Activated CD4-positive, CD25-positive, alpha-beta regulatory T cell treated with anti-CD3 and anti-CD28 coated beads, Interleukin-2, amount 50 U/mL, for 24 hours (primary cell): Measurements from ENCODE around the gene HRCT1.
"Not testable (repeated sequence)": the region's sequence is repeated elsewhere in the genome, so short reads cannot be mapped to it uniquely, and the experiment has no call there.

Source experiments
- ATAC-seq, 2 donors: fragments of 150-1000 bp; cut with Tn5 transposase; one replicate each; pipeline ENCODE4 v1.10.0; 2021; ENCODE audit warnings: mild to moderate bottlenecking in 1 of 2, moderate library complexity in 1 of 2

Gene HRCT1

DNA sequence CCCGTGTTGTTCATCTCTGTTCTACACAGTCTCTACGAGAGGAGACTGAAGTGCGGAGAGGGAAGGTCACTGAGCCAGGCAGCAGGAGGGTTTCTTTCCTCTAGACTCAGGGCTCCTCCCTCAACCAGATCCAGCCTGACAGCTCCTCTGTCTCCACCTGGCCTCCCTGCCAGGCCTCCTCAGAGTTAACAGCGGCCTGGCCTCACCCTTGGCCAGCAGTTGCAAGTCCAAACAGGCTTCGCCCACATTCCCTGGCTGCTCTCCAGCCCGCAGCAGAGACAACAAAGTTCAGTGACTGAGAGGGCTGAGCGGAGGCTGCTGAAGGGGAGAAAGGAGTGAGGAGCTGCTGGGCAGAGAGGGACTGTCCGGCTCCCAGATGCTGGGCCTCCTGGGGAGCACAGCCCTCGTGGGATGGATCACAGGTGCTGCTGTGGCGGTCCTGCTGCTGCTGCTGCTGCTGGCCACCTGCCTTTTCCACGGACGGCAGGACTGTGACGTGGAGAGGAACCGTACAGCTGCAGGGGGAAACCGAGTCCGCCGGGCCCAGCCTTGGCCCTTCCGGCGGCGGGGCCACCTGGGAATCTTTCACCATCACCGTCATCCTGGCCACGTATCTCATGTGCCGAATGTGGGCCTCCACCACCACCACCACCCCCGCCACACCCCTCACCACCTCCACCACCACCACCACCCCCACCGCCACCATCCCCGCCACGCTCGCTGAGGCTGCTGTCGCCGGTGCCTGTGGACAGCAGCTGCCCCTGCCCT is at the start of gene HRCT1:
Gene HRCT1, plus strand, starts transcription at position 291 of the 768 bp plus-strand sequence. Its CDS starts 86 bp downstream, at position 377.
- no peak for ATAC-seq

DNA sequence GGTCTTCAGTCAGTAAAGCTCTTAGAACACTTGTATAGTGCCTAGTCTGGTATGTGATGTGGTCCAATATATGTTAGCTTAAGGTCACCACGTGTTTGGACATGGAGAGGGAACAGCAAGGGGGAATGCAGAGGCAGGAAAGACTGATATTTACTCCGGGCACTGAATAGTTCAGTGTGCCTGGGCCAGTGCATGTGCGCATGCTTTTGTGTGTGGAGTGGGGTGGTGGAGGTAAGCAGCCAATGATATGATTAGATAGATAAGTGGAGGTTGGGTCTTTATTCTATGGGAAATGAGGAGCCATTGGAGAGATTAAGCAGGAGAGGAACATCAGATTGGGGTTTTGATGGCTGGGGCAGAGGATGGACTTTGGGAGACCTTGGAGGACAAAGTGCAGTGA is 49.8 kb upstream of the HRCT1 start:
- no peak for ATAC-seq

DNA sequence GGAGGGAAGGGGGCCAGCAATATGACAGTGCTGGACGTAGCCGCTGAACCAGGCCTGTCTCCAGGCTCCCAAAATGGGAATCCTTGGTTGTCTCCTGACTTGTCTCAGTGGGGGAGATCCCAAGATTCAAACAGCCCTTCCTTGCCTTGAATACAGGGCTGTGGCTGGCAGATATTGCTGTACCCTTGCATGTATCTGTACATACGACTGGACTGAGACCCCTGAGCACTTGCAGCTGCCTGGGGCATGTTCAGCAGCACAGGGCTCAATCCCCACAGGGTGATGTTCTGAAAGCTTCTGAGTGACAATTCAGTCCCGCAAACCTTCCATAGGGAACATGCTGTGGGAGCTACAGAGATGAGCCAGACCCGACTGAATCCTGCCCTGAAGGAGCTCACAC is 49.1 kb upstream of the HRCT1 start:
- no peak for ATAC-seq

DNA sequence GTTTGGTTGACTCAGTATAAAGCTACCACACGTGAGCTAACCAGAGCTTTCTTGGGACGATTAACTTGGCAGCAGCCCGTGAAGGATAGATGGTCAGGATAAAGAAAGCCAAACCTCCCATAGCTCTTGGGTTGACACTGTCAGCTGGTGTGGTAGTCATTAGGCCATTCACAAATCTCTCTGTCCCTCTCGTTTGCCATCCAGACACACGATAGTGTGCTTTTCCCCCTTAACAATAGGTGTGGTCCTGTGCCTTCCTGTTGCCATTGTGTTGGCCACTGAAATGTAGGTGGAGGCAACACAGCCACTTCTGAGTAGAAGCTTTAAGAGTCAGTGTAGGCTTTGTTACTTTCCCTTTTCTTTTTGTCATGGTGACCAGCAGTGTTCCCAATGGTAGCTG is 47.5 kb upstream of the HRCT1 start:
- no peak for ATAC-seq

DNA sequence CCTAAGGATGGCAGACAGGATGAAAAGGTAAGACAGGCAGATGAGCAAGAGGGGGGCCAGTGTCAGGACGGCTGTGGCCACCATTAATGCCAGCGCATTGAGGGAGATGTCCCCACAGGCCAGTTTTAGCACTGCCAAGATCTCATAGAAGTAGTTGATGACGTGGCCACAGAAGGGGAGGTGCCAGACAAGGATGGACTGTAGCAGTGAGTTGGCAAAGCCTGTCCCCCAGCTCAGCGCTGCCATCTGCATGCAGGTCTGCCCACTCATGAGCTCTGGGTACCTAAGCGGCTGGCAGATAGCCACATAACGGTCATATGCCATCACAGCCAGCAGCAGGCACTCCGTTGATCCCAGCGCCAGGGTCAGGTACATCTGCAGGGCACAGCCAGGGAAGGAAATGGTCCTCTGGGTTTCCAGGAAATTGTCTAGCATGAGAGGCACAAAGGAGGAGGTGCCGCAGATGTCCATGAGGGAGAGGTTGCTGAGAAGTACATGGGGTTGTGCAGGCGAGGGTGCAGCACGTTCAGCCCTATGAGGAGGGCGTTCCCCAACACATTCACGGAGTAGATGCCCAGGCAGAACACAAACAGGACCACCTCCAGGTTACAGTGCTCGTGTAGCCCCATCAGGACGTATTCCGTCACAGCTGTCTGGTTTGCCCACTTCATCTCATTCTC is 46.6 kb upstream of the HRCT1 start:
- peak in 1 of 2 donors; percentile 30 for ATAC-seq

DNA sequence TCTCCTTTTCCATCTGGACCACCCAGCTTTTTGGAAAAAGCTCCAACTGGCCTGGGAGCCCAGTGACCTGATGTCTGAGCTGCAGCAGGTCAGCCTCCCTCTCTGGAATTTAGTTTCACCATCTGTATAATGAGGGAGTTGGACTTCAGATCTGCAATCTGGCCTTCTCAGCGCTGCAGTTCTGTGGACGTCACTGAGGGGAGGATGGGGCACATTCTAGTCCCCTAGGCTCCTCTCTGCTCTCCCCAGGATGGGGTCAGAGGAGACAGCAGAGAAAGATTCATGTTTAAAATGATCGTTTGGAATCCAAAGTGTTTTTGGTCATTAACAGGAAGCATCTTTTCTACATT is 46.0 kb upstream of the HRCT1 start:
- no peak for ATAC-seq

DNA sequence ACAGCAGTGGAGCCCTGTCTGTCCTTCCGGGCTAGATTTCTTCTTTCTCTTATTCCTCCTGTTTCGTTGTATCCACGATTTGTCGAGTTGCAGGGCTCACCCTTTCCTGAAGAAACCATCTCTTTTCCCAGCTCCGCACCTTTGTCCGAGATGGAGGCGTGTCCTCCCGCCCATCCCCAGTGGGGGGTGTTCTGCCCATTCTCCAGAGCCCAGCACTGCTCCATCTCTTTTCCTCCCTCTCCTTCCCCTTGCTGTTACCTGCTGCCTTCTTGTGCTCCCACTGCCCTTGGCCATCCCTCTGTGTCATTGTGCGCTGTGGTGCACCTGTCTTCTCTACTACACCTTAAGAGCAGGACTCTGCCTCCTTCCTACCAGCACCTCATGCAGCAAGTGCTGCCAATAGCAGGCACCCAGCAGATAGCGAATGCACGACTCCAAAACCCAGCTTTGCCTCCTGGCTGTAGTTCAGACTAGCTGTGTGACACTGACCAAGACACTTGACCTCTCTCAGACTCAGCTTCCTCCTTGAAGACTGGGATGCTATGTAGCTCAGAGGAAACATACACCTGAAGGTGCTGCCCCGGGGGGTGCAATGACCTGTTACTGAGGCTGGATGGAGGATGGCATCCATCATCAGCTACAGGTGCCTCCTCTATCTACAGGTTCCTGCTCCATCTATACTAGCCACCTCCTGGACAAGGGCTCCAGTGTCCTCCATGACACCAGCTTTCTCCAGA is 44.7 kb upstream of the HRCT1 start:
- no peak for ATAC-seq

DNA sequence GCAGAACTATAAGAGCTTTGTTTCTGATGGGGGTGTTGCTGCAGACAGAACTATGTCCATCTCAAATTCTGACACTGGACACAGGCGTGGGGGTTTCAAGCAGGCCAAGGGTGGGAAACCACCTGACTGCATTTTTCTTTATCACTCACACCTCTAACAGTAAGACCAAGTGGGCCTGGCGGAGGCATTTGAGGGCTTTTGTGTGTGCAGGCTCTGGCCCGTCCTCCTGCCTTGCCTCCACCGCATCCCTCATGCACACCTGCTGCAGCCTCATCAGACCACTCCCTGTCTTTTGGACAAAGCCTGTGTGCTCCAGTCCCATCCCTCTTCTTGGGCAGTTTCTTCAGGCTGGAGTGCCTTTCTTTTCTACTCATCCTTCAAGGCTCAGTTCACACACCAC is 43.7 kb upstream of the HRCT1 start:
- ATAC-seq: no peak

DNA sequence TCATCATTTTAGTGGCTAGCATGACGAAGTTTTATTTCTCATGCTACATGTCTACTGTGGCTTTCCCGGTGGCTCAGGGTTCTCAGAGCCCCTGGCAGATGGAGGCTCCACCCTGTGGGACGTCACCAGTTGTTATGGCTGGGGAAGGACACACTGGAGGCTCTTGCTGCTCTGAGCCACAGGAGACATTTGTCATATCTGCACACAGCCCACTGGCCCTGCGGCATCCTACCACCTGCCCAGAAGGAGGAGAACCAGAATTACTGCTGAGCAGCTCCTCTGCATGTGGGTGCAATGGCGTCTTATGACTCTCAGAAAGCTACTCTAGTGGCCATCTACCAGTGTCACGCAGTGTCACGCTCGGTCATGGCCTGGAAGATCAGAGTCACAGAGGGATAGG is 42.4 kb upstream of the HRCT1 start:
- ATAC-seq: no peak

DNA sequence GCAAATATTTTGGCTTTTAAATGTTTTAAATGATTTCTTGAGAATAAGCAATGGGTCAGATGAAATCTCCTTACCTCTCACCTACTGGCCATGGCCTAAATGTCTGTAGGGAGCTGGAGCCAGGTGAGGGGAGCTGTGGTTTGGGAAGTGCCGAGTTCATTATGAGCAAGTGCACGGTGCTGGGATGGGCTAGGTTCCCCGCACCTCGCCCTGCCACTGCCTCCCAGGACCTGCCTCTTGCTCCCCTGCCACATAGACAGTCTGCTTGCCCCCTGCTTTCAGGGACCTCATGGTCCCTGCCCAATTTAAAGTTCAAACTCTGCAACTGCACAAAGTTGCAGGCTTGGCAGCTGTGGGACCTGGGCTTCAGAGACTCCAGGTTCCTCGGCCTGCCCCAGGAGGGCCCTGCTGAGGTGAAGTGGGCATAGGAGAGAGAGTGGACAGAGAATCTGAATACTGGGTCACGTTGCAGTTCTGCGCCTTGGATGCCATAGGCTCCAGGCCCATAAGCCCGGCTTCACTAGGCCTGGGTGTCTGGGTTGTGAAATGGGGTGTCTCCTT is 41.2 kb upstream of the HRCT1 start:
- no peak for ATAC-seq

DNA sequence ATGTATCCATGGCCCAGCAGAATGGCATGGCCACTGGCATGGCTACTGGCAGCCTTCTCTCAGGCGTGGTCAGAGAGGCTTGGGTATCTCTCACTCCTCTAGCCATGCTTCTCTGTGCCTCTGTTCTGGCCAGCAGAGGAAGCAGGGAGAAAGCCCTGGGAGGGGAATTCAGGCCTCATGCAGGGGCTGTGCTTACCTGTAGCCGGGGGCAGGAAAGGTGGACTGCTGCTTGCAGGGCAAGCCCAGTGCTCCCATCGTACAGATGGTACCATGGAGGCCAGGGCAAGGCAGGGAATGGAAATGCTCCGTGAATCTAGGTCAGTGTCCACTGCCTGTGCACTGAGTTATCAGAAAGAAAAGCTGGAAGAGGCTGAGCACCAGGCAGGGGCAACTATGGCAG is 38.5 kb upstream of the HRCT1 start:
- ATAC-seq: no peak

DNA sequence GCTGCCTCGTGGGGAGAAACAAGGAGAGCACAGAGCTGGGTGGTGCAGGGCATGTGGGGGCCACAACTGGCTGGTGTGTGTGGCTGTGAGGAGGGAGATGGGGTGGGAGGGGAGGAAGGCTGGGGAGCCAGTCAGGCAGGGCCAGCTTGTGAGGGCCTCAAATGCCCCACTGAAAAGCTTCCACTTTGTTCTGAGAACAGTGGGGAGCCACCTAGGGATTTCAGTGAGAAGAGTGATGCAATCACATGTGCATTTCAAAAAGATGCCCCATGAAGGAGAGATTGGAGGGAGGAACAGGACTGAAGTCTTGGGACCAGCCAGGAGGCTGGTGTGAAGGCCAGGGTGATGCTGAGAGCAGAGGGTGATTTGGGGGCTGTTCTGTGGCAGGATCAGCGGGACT is 37.1 kb upstream of the HRCT1 start:
- no peak for ATAC-seq

DNA sequence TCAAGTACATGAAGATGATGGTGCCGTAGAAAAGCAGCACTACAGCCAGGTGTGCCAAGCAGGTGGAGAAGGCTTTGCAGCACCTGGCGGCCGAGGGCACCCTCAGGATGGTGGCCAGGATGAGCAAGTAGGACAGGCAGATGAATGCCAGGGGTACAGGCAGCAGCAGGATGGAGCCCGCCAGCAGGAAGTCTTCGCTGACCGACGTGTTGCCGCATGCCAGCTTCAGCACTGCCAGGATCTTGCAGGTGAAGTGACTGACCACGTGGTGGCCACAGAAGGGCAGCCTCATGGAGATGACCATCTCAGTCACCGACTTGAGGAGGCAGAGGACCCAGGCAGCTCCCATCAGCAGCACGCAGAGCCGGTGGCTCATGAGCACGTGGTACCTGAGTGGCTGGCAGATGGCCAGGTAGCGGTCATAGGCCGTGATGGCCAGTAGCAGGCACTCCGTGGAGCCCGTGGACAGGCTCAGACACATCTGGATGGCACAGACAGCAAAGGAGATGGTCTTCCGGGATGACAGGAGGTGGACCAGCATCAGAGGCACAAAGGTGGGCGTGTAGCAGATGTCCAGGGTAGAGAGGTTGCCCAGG is 36.3 kb upstream of the HRCT1 start:
- no peak for ATAC-seq

DNA sequence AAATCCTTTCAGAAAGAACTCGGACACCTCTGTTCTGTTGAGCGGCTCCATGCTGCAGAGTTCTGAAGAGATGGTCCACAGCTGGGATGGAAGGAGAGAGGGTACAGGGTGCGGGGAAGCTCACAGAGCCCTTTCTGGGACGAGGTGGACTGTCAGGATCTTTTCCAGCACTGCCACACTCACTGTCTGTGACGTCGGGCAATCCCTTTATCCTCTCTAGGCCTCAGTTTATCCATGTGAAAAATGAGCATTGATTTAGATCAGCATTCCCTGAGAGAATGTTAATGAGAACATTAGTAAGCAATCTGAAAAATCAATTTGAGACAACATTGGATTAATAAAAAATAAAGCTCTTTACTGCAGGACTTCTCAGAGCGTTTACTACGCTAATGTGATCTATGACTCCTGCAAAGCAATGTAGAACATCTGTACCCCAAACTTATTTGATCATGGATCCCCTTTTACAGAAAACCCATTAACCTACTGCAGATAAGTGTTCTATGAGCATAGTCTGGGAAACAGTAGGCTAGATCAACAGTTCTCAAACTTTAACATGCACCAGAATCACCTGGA is 35.6 kb upstream of the HRCT1 start, which contains the start of gene OR13J1:
Gene OR13J1, minus strand, starts transcription at position 51 of the 573 bp plus-strand sequence. Its CDS starts 0 bp downstream, at position 51.
- ATAC-seq: no peak

DNA sequence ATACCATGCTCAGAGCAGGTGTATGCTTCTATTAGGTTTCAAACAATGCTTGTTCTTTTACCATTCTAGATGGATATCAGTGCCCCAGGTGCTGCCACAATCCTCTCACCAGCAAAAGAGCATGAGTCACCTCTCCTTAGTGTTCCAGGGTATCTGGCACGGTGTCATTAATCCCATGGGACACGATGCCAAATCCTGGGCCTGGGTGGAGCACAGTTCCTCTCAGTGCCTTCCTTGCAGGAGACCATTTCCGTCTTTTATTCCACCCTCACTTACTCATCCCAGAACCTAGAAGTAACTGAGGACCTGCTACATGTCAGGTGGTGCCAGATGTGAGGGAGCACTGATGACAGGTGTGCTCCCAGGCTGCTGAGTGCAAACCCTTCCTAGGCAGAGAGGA is 34.5 kb upstream of the HRCT1 start:
- ATAC-seq: no peak

DNA sequence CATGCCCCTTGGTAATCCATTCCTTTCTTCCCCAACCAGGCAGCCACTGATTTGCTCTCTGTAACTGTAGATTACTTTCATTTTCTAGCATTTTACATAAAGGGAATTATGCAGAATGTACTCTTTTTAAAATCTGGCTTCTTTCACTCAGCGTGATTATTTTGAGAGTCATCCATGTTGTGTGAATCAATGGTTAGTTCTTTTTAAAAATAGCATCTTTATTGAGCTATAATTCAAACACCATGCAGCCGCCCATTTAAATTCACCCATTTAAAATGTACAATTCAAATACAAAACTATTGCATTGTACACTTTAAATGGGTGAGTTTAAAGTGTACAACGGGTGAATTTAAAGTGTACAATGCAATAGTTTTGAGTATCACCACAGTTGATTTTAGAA is 33.5 kb upstream of the HRCT1 start:
- no peak for ATAC-seq

DNA sequence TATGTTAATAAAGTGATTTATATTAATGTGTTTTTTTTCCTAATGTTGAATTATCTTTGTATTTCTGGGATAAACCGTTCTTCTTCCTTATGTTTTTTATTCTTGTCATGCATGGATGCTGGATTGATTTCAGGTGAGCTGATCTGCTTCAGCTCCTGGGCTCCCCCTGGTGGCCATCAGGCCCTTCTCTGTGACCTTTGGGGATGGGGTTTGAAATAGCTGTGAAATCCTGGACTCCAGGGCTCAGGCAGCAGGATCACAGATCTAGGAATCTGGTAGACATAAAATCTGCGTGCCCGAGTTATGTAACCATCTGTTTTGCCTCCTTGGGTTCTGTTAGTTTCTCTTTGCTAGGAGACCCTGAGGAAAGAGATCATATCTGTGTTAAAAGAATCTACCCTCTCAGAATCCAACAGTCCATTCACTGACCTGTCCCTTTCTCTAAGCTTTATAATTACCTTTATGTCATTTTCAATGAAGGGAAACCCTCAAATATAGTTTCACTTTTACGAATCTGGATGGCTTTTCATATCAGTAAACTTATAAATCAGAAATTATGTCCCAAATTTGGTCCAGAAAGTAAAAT is 23.6 kb upstream of the HRCT1 start:
- ATAC-seq: peak in 1 of 2 donors; percentile 62

DNA sequence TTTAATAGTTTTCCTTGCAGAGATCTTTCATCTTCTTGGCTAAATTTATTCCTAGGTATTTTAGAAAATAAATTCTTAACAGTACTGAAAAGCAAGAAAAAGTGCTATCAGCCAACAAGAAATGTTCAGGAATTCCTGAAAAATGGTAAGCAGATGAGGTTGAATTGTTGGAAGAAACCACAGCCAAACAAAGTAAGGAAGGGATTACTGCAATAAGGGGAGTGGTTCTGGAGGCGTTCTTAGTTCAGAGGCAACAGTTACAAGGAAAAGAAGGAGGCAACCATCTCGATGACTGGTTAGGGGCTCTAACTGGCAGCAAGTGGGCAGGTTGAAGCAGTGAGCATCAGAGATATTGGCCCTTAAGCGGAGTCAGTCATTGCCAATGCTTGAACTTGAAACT is 23.0 kb upstream of the HRCT1 start:
- no peak for ATAC-seq

DNA sequence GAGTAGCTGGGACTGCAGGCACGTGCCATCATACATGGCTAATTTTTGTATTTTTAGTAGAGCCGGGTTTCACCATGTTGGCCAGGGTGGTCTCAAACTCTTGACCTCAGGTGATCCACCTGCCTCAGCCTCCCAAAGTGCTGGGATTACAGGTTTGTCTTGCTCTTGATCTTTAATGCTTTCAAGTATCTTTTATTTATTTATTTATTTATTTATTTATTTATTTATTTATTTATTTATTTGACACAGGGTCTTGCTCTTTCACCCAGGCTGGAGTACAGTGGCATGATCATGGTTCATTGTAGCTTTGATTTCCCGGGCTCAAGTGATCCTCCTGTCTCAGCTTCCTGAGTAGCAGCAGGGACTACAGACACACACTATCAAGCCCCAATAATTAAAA is 21.1 kb upstream of the HRCT1 start:
- not testable (repeated sequence) for ATAC-seq

DNA sequence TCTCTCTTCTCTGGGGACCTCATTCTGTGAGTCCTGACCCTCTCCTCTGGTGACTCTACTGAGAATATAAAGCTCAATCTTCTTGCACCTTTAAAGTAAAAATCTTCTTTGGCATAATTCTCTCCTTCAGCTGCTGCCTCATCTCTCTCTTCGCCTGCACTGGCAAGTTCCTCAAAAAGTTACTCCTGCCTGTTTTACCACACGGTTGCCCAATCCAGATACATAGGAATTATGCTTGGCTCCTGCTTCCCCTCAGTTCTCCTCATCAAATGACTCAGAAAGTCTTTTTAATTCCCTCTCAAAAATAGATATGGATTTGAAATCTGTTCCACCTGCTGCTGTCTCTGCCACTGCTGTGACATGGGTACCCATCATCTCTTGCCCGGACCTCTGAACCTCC is 14.4 kb upstream of the HRCT1 start:
- ATAC-seq: no peak

DNA sequence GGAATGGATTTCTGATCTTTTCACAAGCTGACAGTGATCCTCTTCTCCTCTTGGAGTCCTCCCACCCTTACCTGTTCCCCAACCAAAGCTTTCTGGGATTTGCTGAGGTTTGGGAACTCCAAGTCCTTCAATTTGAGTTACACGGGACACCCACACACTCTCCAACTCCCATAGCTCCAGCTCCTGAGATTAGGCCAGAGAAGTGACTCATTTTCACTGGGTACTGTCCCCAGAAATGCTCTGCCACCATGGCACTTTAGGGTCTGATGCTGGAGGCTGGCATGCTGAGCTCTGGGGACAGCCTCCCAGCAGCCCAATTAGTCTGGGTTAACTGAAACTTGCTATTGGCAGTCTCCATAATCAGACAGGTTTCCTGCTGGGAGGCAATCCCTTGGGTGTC is 14.0 kb upstream of the HRCT1 start:
- no peak for ATAC-seq

DNA sequence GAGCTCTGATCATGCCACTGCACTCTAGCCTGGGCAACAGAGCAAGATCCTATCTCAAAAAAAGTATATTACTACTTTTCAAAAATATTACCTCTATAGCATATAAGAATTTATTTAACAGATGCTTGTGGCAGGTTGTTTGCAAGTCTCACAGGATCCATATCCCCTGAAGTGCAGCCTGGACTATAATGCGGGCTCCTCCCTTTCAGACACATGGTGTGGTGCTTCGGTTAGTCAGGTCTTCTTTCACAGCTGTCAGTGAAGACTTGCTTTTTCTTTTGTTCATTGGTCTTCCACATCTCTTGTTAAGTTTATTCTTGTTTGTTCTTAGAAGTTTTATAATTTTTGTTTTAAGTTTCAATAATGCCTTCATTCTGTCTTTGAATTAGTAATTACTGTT is 9.4 kb upstream of the HRCT1 start:
- ATAC-seq: no peak
